ENCODE data around the gene RPP25L.

The RPP25L gene, protein sequence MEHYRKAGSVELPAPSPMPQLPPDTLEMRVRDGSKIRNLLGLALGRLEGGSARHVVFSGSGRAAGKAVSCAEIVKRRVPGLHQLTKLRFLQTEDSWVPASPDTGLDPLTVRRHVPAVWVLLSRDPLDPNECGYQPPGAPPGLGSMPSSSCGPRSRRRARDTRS

GRCh38 chr9:34611811-34612787, at the start of gene RPP25L:
TSS of gene RPP25L (minus strand) at chr9:34612097. CDS start at chr9:34611296, 801 bp downstream.
- CTCF ChIA-PET: interaction anchor here (0.6 to 1.6 kb wide), 3 partner anchors 8 to 69 kb away, joined by 3 to 4 read pairs (median 3); partner anchors contain the start of gene DCTN3
- peak within 1 kb of the TSS; percentile 95 for H3K27ac ChIP-seq
- TF ChIP-seq, protein P1, sequence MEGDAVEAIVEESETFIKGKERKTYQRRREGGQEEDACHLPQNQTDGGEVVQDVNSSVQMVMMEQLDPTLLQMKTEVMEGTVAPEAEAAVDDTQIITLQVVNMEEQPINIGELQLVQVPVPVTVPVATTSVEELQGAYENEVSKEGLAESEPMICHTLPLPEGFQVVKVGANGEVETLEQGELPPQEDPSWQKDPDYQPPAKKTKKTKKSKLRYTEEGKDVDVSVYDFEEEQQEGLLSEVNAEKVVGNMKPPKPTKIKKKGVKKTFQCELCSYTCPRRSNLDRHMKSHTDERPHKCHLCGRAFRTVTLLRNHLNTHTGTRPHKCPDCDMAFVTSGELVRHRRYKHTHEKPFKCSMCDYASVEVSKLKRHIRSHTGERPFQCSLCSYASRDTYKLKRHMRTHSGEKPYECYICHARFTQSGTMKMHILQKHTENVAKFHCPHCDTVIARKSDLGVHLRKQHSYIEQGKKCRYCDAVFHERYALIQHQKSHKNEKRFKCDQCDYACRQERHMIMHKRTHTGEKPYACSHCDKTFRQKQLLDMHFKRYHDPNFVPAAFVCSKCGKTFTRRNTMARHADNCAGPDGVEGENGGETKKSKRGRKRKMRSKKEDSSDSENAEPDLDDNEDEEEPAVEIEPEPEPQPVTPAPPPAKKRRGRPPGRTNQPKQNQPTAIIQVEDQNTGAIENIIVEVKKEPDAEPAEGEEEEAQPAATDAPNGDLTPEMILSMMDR (conservative IDR thresholded peaks at IDR 0.05; ENCODE audit: low read depth): no peak
- POLR2A ChIA-PET (ENCODE audit: low non-redundant PET): interaction anchor here (0.6 kb wide), 1 partner anchor 123 kb away, joined by 3 read pairs; no protein-coding TSS in a partner anchor
- DNase-seq (ENCODE audit: low spot score): peak; percentile 94

DNA sequence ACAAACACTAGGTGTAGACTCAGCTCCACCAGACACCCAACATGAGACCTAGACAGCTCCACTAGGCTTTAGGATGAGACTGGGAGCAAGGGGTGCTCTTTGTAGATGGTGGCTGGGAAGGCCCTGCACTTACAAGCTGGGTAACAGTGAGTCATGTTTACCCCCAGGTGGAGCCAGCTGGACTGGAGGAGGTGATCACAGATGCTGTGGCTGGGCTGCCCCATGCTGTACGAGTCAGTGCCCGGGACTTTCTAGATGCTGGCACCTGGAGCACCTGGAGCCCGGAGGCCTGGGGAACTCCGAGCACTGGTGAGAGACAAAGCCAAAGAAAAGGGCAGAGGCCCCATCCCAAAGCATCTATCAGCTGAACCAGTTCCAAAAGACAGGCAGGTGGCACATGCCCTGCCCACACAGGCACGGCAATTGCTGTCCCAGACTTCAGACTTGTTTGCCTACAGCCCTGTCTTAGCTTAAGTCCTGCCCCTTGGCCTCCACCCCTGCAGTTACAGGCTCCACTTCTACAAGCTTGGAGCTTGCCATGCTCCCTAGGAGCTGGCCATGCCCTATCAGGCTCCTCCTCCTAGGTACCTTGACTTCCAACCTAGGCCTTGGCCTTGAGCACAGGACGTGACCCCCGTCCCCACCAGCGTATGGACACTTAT, 47.8 kb upstream of the RPP25L start:
- POLR2A ChIA-PET (ENCODE audit: low non-redundant PET): no interaction called here
- CTCF ChIA-PET: interaction anchor here (0.6 to 2.9 kb wide), 3 partner anchors 24 to 123 kb away, joined by 3 to 10 read pairs (median 4); no protein-coding TSS in a partner anchor

DNA sequence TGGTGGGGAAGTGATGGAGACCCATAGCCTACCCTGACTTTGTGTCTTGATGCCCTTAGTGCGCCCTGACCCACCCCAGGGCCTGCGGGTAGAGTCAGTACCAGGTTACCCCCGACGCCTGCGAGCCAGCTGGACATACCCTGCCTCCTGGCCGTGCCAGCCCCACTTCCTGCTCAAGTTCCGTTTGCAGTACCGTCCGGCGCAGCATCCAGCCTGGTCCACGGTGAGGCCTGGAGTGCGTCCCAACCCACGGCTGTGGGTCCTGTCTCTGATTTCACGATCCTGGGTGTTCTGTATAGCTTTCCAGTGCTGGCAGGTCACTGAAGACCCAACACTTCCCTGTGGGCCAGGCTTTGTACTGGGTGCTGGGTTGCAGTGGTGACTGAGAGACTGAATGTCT, 46.6 kb upstream of the RPP25L start:
- ChIA-PET POLR2A (ENCODE audit: low non-redundant PET) (no interaction called here), CTCF (no interaction called here)
- TF ChIP-seq, protein P1 (conservative IDR thresholded peaks at IDR 0.05; ENCODE audit: low read depth): no peak
- DNase-seq (ENCODE audit: low spot score): no peak
- no peak overlapping the region for H3K27ac ChIP-seq

More for the DNA sequence above, 47.8 kb upstream of the RPP25L start:
- peak; percentile 48 for DNase-seq (ENCODE audit: low spot score)
- TF ChIP-seq, protein P1 (conservative IDR thresholded peaks at IDR 0.05; ENCODE audit: low read depth): no peak
- 0 out of 2 replicates have a peak overlapping the region, but pooled peaks have one; percentile 2 for H3K27ac ChIP-seq

DNA sequence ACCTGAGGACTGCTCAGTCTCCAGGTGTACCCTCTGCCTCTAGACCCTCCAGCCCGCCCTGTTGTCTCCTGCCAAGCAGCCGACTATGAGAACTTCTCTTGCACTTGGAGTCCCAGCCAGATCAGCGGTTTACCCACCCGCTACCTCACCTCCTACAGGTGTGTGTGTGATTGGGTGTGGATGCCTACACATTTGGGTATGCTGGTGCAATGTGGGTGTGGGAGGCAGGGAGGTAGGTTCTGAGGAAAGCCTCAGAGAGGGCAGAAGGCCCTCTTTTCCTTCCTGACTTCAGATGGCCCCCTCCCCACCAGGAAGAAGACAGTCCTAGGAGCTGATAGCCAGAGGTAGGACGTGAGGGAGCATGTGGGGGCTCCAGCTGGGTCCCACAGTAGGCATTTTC, 45.1 kb upstream of the RPP25L start:
- H3K27ac ChIP-seq: no peak overlapping the region
- ChIA-PET POLR2A (ENCODE audit: low non-redundant PET) (no interaction called here), CTCF (interaction anchor here (1.4 kb wide), 1 partner anchor 22 kb away, joined by 3 read pairs; no protein-coding TSS in a partner anchor)
- no peak for DNase-seq (ENCODE audit: low spot score)
- TF ChIP-seq, protein P1 (conservative IDR thresholded peaks at IDR 0.05; ENCODE audit: low read depth): no peak

DNA sequence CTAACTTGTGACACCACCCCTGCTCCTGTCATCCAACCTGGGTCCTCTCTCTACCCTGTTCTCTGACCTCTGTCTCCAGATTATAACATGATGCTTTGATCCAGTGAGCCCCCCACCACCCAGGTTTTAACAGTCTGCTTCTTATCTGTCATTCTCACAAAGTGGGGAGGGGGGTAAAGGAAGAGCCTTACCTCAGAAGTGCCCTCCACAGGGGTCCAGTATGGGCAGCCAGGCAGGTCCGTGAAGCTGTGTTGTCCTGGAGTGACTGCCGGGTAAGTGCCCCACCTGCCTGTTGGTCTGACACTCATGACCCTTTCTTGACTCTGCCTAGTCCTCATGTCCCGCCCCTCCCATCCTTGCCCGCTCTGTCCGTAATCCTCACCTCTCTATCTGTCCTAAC, 43.5 kb upstream of the RPP25L start:
- no peak for DNase-seq (ENCODE audit: low spot score)
- ChIA-PET POLR2A (ENCODE audit: low non-redundant PET) (no interaction called here), CTCF (interaction anchor here (0.6 to 0.9 kb wide), 2 partner anchors 108 to 244 kb away, joined by 5 to 10 read pairs; no protein-coding TSS in a partner anchor)
- TF ChIP-seq, protein P1 (conservative IDR thresholded peaks at IDR 0.05; ENCODE audit: low read depth): no peak
- peak overlapping the region; percentile 87; the same call in 1 of the 2 replicates for H3K27ac ChIP-seq
